Stimulated activated CD4-positive, alpha-beta T cell treated with anti-CD3 and anti-CD28 coated beads, Interleukin-4, amount 100 ng/mL, for 24 hours (primary cell): ENCODE results near the gene VPS13C.
"Not testable (repeated sequence)": the region's sequence is repeated elsewhere in the genome, so short reads cannot be mapped to it uniquely, and the experiment has no call there.

Source experiments
- DNase-seq: peaks from one replicate; pipeline ENCODE4 v3.0.0-alpha.2; 2020

The VPS13C gene

DNA sequence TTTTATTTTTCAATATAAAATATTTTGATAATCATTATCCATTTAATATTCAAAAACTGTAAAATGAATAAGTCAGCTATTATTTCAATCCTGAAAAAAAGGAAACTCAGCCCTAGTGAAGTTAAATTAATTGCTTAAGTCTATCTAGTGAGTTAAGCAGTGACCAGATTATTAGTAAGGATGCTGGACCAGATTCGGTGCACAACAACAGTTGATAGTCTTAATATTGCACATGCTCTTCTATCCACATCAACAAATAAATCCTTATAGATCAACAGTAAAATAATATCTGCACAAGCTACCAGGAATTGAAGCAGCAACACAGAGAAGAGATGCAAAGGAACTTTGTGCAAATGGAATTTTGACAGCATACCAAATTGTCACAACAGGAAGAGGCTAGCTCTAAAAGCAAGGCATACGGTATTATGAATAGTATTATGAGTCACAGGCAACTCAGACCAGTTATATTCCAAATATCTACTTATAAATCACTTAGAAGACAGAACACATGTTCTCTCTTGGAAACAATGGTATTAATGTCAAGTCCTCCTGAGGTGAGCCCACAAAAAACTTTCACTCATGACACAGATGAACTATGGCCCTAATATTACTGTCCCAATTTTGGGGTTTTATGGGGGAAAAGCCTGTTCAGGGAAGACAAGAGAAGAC lies 24.9 kb downstream of the VPS13C start:
- no peak for DNase-seq

GRCh38 chr15:62027916-62028315 lies 32.3 kb downstream of the VPS13C start:
- DNase-seq: no peak

DNA sequence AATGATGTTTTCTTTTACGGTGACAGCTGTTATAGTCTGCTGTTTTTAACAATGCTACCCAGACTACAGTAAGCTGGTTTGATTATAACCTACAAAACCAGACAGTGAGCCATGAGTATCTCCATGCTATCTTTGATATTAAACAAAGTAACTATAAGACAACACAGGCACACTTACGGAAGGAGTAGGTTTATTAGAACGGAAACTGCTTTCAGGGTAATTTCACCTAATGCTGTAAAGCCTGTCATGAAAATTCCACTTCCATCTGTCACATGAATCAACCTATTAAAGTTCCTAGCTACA lies 33.0 kb downstream of the VPS13C start:
- no peak for DNase-seq

DNA sequence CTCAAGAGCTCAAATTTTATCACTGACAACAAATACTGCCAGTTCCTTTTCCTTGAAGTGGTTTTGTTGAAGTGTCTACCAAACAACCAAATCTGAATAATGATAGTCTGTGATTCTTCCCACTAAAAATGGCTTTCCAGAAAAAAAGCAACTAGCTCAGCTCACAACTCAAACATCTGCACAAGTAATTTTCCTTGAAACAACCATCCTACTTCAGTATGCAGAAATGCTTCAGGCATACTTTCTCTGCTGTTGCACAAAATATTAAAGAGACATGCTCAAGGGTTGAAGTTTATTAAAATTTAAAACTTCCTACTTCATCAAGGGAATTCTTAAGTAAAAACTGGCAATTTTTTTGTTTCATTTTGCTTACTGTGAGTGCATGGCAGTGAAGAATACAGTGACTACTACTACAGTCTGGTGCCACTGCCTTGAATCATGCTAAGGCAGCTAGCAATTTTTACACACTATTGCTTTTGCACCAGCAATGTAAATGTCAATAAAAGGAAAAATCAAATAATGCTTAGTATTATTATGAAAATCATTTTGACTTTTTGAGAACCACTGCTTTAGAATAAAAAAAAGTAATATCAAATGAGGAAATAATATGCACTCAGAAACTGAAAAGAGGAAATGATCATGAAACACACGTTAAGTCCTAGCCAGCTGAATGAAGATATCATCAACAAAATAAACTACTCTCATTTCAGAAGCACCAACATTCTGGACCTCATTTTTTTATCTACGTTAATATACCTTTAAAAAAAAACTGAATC lies 33.6 kb downstream of the VPS13C start:
- DNase-seq: no peak

DNA sequence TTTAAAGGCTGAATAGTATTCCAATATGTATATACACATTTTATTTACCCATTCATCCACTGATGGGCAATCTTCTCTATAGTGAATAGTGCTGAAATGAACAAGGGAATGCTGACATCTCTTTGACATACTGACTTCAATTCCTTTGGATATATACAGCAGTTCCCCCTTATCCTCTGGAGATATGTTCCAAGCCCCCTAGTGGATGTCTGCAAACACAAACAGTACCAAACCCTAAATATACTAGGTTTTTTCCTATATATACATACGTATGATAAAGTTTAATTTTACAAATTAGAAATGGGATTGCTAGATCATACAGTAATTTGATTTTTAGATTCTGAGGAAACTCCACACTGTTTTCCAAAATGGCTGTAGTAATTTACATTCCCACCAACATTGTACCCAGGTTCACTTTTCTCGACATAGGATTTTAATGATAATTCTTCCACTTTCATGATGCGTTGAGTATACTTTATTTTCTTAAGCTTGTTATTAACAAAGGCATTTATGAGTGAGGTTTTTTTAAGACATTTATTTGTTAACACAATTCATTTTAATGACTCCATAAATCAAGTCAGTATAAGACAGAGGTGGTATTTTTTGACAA lies 38.2 kb downstream of the VPS13C start:
- no peak for DNase-seq

DNA sequence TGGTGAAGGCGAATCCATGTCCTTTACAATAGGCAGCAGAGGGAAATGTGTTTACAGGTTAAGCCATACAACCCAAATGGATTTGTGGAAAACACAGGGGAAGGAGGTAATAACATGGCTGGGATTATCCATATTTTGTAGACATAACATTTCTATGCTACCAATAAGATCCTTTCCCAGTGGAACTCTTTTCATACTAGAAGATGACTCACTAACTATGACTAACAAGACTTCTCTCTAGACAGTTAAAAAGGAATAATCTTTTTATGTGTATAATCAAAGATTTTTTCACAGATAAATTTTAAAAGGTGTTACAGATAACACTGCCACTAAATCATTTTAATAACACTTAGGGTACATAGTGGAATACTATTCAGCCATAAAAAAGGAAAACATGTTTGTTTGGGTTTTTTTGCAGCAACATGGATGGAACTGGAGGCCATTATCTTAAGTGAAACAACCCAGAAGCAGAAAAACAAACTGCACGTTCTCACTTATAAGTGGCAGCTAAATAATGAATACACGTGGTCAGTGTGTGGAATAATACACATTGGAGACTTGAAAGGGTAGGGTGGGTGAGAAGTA lies 39.6 kb downstream of the VPS13C start:
- DNase-seq: no peak

- DNase-seq: not testable (repeated sequence)
Measured at GRCh38 chr15:62005354-62005753, 54.9 kb downstream of the VPS13C start.

DNA sequence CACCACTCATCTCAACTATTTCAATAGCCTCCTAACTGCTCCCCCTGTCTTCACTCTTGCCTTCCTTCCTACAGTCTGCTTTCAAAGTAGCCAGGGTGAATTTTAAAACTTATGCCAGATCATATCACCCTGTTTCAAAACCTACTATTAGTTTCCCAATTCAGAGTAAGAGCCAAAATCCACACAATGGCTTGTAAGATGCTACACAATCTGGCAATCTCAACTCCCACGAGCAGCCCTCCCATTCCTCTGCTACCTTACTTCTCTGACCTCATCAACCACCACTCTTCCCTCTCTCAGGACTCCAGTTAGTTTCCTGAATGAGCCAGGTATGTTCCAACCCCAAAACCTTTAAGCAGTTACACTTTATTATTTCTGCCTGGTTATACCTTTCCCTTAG lies 62.5 kb downstream of the VPS13C start:
- DNase-seq: no peak

- no peak for DNase-seq
Measured at GRCh38 chr15:61996056-61996635, 64.1 kb downstream of the VPS13C start.

GRCh38 chr15:61994216-61994615 lies 66.0 kb downstream of the VPS13C start:
- no peak for DNase-seq

DNA sequence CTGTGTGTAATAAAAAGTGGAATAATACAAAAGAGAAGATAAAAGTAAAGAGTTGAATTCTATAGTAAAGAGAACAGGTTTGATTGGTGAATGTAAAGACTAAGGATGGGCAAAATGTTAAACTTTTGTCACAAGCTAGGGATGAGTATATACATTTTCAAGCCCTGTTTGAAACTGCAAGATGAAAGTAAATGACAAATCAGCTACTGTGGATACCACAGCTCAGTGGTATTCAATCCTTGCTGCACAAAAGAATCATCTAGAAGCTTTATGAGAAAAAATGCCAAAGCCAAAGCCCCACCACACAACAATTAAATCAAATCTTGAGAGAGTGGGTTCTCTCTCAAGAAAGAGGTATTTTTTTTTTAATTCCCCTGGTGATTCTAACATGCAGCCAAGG lies 67.7 kb downstream of the VPS13C start:
- DNase-seq: no peak

- no peak for DNase-seq
Measured at GRCh38 chr15:61989667-61990066, 70.6 kb downstream of the VPS13C start.

GRCh38 chr15:61987824-61988223 lies 72.4 kb downstream of the VPS13C start:
- DNase-seq: no peak

DNA sequence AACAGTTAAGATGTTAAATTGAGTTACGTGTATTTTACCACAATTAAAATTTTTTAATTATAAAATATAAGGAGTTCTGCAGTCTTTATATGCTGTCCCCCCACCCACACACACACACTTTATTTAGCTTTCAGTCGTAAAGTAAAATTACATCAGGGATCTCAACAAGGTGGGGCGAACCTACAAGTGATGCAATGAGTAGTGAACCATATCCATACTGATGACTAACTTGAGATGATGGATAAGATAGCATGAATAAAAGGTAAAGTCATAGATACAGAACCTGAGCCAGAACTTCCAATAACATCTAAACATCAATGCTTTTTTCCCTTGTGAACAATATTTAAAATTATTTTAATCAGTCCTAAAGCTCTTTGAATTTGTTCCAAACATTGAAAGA lies 77.2 kb downstream of the VPS13C start:
- DNase-seq: no peak

- DNase-seq: no peak
Measured at GRCh38 chr15:61978225-61978624, 82.0 kb downstream of the VPS13C start.

DNA sequence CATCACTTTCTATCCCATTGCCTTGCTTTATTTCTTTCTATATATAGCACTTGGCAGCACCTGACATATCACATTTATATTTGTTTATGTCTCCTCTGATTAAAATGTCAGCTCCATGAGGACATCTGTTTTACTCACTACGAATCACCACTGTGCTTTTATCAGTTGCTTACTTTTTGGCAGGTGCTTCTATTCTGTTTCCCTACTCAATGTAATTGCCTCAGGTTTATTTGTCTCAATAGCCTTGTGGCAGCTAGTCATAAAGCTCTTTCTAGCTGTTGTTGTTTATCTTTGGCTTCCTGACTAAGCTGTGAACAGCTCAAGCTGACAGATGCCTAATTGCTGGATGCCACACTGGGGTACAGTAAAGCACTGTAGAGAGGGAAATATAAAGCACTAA lies 85.5 kb downstream of the VPS13C start:
- DNase-seq: no peak

GRCh38 chr15:61974118-61974517 lies 86.1 kb downstream of the VPS13C start:
- DNase-seq: no peak

DNA sequence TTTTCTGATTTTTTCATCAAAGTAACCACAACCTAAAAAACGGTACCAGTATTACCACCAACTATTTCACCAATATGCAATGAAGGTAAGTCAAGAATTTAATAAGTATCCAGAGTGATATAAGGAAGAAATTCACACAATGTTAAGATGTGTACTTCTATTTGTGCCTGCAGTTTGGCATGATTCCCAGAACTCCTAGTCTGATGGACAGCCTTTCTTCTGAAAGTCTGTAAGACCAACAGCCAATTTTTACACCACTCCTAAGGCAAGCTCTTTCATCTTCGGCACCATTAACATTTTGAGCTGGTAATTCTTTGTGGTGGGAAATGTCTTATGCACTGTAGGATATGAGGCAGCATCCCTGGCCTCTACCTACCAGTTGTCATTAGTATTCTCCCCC lies 108.3 kb downstream of the VPS13C start:
- DNase-seq: no peak

DNA sequence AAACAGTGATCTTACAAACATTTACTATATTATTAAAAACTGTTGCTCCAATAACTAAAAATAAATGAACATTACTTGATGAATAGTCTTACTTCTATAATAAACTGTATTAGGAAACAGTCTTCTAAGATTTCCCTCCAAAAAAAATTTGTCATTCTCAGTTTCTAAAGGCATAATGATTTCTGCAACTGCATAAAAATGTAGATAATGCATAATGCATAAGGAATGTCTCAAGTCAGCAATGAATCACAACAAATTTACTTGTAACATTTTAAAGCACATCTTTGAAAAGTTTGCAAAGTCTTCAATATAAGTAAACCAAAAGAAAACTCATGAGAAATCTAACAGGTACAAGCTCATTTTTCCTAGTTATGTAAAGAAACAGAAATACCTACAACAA lies 113.5 kb downstream of the VPS13C start:
- DNase-seq: no peak

GRCh38 chr15:61943992-61944391 lies 116.3 kb downstream of the VPS13C start:
- DNase-seq: no peak

GRCh38 chr15:61938249-61938648 lies 122.0 kb downstream of the VPS13C start:
- no peak for DNase-seq

- DNase-seq: no peak
Measured at GRCh38 chr15:61936528-61937195, 123.6 kb downstream of the VPS13C start.

DNA sequence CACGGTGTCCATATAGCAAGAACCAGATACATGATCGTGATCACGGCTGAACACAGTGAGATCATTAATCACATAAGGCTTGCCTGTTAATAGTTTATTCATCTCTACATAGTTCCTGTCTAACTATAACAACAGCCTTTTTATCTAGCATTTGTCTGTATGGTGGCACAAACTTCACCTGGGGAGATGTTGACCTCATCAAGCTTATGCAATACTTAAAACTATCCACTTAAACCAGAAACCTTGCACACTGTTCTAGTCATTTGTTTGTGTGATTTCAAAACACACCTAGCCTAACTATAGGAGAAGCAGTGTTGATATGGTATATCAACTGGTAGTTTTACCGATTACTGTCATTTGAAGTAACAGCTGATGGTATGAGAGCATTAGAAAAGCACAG lies 124.8 kb downstream of the VPS13C start:
- no peak for DNase-seq
